Right lobe of liver (tissue), 4 donors: ENCODE results near the gene MYO9A.

Experiments
- POLR2A ChIP-seq: fragments of 450-650 bp; IDR thresholded peaks from one replicate; pipeline ENCODE4 v1.6.1; 2017; ENCODE audit warnings: antibody characterized with exemption, mild to moderate bottlenecking
- TF ChIP-seq, protein P1 (sequence below), 4 donors: fragments of 200-600 bp in 3 of 4; fragments of 450-650 bp in 1 of 4; IDR thresholded peaks; one replicate each; pipeline versions ENCODE4 v1.5.1 to v1.8.0; 2016 to 2022; ENCODE audit warnings: antibody characterized with exemption in 4 of 4, mild to moderate bottlenecking in 2 of 4
- donor health status: DM: no; HTN: no; CAD: no.
- donor health status: DM: no; HTN: no; CAD: no.
- donor health status: DM: no; HTN: yes; CAD: no.

DNA sequence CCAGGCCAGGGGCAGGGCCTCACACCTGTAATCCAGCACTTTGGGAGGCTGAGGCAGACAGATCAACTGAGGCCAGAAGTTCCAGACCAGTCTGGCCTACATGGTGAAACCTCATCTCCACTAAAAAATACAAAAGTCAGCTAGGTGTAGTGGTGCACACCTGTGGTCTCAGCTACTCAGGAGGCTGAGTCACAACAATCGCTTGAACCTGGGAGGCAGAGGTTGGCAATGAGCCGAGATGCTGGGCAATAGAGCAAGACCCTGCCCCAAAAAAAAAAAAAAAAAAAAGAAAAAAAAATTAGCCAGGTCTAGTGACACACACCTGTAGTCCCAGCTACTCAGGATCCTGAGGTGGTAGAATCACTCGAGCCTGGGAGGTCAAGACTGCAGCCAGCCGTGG is 18.8 kb downstream of the MYO9A start:
- TF ChIP-seq, protein P1, sequence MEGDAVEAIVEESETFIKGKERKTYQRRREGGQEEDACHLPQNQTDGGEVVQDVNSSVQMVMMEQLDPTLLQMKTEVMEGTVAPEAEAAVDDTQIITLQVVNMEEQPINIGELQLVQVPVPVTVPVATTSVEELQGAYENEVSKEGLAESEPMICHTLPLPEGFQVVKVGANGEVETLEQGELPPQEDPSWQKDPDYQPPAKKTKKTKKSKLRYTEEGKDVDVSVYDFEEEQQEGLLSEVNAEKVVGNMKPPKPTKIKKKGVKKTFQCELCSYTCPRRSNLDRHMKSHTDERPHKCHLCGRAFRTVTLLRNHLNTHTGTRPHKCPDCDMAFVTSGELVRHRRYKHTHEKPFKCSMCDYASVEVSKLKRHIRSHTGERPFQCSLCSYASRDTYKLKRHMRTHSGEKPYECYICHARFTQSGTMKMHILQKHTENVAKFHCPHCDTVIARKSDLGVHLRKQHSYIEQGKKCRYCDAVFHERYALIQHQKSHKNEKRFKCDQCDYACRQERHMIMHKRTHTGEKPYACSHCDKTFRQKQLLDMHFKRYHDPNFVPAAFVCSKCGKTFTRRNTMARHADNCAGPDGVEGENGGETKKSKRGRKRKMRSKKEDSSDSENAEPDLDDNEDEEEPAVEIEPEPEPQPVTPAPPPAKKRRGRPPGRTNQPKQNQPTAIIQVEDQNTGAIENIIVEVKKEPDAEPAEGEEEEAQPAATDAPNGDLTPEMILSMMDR (IDR thresholded peaks at IDR 0.05), result no peak
- TF ChIP-seq POLR2A, result no peak
